ENCODE measurements around the gene GADL1.

Gene GADL1

GRCh38 chr3:30915782-30916181 is 21.3 kb upstream of the GADL1 start:
- H3K27me3 Mint-ChIP-seq (ENCODE audit: low read depth, poor library complexity), result no peaks in the 10 kb centered on the region
- no peak for DNase-seq
- no peak for TF ChIP-seq CTCF (IDR thresholded peaks at IDR 0.05)
- no peaks in the 10 kb centered on the region for H3K4me1 Mint-ChIP-seq
- no peak overlapping the region for H3K27ac Mint-ChIP-seq
- no peak overlapping the region for H3K4me3 Mint-ChIP-seq
- no peaks in the 10 kb centered on the region for H3K36me3 Mint-ChIP-seq (ENCODE audit: low read depth)
- H3K9me3 Mint-ChIP-seq, result peaks cover 4% of the 10 kb centered on the region

GRCh38 chr3:30914696-30915095 is 20.2 kb upstream of the GADL1 start:
- no peak for DNase-seq
- Mint-ChIP-seq H3K4me1 (no peaks in the 10 kb centered on the region), H3K27ac (no peak overlapping the region), H3K9me3 (peaks cover under 1% of the 10 kb centered on the region), H3K27me3 (ENCODE audit: low read depth, poor library complexity) (no peaks in the 10 kb centered on the region), H3K4me3 (no peak overlapping the region), H3K36me3 (ENCODE audit: low read depth) (no peaks in the 10 kb centered on the region)
- TF ChIP-seq CTCF (IDR thresholded peaks at IDR 0.05), result no peak

GRCh38 chr3:30913176-30913575 is 18.7 kb upstream of the GADL1 start:
- no peaks in the 10 kb centered on the region for H3K36me3 Mint-ChIP-seq (ENCODE audit: low read depth)
- TF ChIP-seq CTCF (IDR thresholded peaks at IDR 0.05), result no peak
- no peaks in the 10 kb centered on the region for H3K4me1 Mint-ChIP-seq
- no peaks in the 10 kb centered on the region for H3K27me3 Mint-ChIP-seq (ENCODE audit: low read depth, poor library complexity)
- no peaks in the 10 kb centered on the region for H3K9me3 Mint-ChIP-seq
- H3K27ac Mint-ChIP-seq, result no peak overlapping the region
- DNase-seq, result no peak
- no peak overlapping the region for H3K4me3 Mint-ChIP-seq

GRCh38 chr3:30912301-30912700 is 17.8 kb upstream of the GADL1 start:
- no peak for DNase-seq
- Mint-ChIP-seq H3K27ac (no peak overlapping the region), H3K4me3 (no peak overlapping the region), H3K27me3 (ENCODE audit: low read depth, poor library complexity) (no peaks in the 10 kb centered on the region), H3K9me3 (no peaks in the 10 kb centered on the region), H3K4me1 (no peaks in the 10 kb centered on the region), H3K36me3 (ENCODE audit: low read depth) (no peaks in the 10 kb centered on the region)
- TF ChIP-seq CTCF (IDR thresholded peaks at IDR 0.05), result no peak

- no peak overlapping the region for H3K27ac Mint-ChIP-seq
- H3K9me3 Mint-ChIP-seq, result no peaks in the 10 kb centered on the region
- no peaks in the 10 kb centered on the region for H3K36me3 Mint-ChIP-seq (ENCODE audit: low read depth)
- H3K27me3 Mint-ChIP-seq (ENCODE audit: low read depth, poor library complexity), result no peaks in the 10 kb centered on the region
- no peak overlapping the region for H3K4me3 Mint-ChIP-seq
- no peak for DNase-seq
- no peak for TF ChIP-seq CTCF (IDR thresholded peaks at IDR 0.05)
- no peaks in the 10 kb centered on the region for H3K4me1 Mint-ChIP-seq
Measured at GRCh38 chr3:30908456-30909037, 14.1 kb upstream of the GADL1 start.

- no peak overlapping the region for H3K27ac Mint-ChIP-seq
- no peak for TF ChIP-seq CTCF (IDR thresholded peaks at IDR 0.05)
- no peaks in the 10 kb centered on the region for H3K4me1 Mint-ChIP-seq
- peaks cover 3% of the 10 kb centered on the region for H3K27me3 Mint-ChIP-seq (ENCODE audit: low read depth, poor library complexity)
- no peak overlapping the region for H3K4me3 Mint-ChIP-seq
- H3K9me3 Mint-ChIP-seq, result no peaks in the 10 kb centered on the region
- no peak for DNase-seq
- H3K36me3 Mint-ChIP-seq (ENCODE audit: low read depth), result no peaks in the 10 kb centered on the region
Measured at GRCh38 chr3:30904996-30905395, 10.5 kb upstream of the GADL1 start.

All from nephron progenitor cell (in vitro differentiated cells).